GM13976 (cell line): Measurements from ENCODE around the gene ATOH8.

Experiments
- DNase-seq: peaks from one replicate; pipeline ENCODE4 v3.0.0; 2012; ENCODE audit warnings: low spot score
- in situ Hi-C: fragments of 300-500 bp; cut with MboI; formaldehyde crosslinking; loops from one replicate; pipeline ENCODE4 v1.12.0; 2022; ENCODE audit warnings: low sequenced_read_pairs, mixed read lengths, inconsistent platforms; ENCODE audit not compliant: unreplicated experiment
- TF ChIP-seq, protein P1 (sequence below): IDR thresholded peaks from 2 replicates; pipeline ENCODE4 v1.5.1; 2012; ENCODE audit warnings: borderline replicate concordance, mild to moderate bottlenecking; ENCODE audit not compliant: insufficient read depth; ENCODE audit errors: extremely low read depth, missing control alignments, control extremely low read depth

The ATOH8 gene

DNA sequence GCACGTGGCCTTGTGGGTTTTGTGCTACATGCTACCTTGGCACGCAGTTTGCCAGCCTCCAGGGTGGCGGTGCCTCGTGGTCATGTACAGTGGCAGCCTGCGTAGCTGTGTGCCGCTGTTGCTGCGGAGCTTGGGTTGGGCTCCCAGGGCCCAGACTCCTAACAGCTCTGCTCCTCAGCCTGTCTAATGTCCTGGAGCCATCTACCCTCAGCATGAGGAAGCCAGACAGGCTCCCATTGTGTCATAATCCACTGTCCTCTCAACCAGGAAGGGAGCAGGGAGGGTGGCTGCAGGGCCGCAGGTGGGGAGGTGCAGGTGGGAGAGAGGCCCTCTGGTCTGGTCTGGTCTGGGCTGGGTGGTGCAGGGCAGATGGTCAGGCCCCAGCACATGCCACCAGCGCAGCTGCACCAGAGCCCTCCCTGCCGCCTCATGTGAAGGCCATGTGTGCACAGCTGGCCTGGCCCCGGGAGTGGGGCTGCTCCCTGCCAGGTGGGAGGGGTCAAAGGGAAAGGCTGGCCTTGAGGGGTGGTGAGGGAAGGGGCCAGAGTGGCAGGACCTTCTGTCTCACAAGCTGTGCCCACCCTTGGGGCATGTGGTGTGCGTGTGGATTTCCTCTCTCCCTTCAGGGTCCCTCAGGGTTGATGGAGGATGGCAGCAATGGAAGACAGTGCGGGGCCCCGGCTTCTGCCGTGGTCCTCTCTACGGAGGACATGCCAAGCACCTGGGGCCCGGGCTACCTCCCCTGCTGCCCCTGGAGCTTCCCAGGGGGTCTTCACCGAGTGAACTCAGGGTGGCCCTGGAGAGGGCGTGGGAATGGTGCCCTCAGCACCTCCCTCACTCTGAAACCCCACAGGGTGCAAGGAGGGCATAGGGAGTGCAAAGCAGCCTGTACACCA is 4.8 kb downstream of the ATOH8 start:
- TF ChIP-seq, protein P1, sequence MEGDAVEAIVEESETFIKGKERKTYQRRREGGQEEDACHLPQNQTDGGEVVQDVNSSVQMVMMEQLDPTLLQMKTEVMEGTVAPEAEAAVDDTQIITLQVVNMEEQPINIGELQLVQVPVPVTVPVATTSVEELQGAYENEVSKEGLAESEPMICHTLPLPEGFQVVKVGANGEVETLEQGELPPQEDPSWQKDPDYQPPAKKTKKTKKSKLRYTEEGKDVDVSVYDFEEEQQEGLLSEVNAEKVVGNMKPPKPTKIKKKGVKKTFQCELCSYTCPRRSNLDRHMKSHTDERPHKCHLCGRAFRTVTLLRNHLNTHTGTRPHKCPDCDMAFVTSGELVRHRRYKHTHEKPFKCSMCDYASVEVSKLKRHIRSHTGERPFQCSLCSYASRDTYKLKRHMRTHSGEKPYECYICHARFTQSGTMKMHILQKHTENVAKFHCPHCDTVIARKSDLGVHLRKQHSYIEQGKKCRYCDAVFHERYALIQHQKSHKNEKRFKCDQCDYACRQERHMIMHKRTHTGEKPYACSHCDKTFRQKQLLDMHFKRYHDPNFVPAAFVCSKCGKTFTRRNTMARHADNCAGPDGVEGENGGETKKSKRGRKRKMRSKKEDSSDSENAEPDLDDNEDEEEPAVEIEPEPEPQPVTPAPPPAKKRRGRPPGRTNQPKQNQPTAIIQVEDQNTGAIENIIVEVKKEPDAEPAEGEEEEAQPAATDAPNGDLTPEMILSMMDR: no peak
- in situ Hi-C loops: no loop called here
- DNase-seq: no peak

DNA sequence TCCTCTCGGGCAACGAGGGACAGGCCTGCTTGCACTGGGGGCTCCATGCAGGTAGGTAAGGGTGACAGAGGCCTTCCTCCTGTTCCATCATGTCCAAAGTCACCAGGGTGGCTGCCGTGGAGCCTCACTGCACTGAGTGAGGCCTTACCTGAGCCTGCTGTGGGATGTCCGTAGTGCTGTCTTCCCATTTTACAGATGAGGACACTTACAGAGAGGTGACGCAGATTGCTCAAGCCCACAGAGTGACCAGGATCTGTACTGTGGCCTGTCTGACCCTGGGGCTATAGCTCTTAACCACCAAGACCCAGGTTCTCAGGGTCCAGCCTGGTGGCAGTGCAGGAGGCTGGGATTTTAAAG is 5.4 kb downstream of the ATOH8 start:
- in situ Hi-C loops: no loop called here
- TF ChIP-seq, protein P1: no peak
- DNase-seq: no peak

DNA sequence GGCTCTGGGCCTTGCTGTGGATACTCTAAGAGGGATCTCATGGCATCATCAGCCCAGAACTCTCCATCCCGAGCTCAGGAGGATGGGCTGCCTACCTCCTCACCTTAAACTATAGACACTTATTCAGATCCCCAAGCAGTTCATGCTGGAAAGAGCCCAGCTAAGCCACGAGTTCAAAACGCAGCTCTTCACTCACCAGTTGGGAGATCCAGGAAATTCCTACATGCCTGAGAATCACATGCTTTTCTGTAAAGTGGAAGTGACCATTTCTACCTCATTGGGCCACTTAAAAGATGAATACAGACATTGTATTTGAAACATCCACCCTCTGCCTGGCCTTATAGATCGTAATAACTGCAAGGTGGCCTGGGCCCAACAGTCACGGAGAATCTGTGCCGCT is 6.6 kb downstream of the ATOH8 start:
- in situ Hi-C loops: no loop called here
- TF ChIP-seq, protein P1: no peak
- no peak for DNase-seq

DNA sequence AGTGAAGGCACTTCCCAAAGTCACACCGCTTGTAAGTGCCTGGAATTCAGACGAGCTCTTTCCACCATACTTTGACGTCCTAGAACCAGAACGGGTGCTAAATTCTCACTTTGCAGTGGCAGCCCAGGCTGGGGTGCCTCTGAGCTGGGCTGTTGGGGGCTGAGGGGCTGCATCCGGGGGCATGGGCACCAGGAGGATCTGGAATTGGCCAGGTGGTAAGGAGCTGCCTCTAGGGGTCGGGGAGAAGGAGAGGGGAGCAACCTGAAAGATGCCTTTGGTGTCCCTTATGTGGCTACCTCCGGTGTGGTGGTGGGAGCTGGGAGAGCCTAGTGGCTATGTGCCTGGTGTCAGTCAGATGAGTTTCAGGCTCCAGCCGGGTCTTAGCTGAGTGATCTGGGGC is 7.1 kb downstream of the ATOH8 start:
- in situ Hi-C loops: no loop called here
- TF ChIP-seq, protein P1: no peak
- no peak for DNase-seq

DNA sequence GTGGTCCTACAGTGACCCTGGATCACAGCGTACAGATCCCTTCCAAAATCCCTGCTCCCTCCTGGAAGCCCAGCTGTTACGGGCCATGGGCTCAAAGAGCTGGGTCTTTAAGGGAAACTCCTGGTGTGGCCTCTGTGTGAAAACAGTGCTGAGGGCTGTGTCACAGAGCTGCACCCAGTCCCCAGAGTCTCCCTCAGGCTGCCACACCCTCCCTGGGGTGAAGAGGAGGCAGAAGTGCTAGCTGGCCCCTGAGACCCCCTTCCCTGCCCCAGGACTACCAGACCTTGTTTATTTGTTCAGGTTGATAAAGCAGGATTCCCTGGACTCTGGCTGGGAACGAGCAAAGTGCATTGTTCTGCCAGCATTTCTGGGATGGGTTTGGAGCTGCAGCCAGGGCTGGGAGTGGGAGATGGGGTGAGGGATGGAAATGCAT is 7.7 kb downstream of the ATOH8 start:
- in situ Hi-C loops: no loop called here
- TF ChIP-seq, protein P1: no peak
- DNase-seq: no peak

DNA sequence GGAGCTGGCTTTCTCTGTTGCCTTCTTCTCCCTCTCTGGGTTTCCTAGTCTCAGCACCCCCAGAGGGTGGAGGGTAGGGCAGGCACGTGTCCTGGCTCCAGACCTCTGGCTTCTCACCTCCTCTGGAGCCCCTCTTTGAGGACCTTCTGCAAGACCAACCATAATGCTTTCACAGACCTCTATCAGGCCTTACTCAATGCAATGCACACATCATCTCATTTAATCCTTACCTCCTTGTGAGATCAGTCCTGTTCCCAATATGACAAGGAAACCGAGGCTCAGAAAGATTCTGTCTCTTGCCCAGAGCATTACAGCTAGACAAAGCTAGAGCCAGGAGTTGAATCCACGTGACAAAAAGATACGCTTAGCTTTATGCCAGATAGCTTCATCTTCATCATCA is 8.2 kb downstream of the ATOH8 start:
- TF ChIP-seq, protein P1: no peak
- in situ Hi-C loops: no loop called here
- no peak for DNase-seq
